SK-N-MC (cell line): Measurements from ENCODE around the gene CDK5R2.
A peak's percentile ranks its signal among the peaks of the same experiment; 100 is the strongest.
"Not testable (repeated sequence)": the region's sequence is repeated elsewhere in the genome, so short reads cannot be mapped to it uniquely, and the experiment has no call there.

Experiments used
- DNase-seq: peaks from one replicate; pipeline ENCODE4 v3.0.0-alpha.2; 2011; ENCODE audit warnings: low read depth, low spot score
- H3K27ac ChIP-seq: fragments of 200-600 bp; sonication (generic); 2 replicates; pipeline ENCODE4 v1.5.1; 2016; ENCODE audit warnings: mixed run types
- H3K36me3 ChIP-seq: fragments of 200-600 bp; sonication (generic); 2 replicates; pipeline ENCODE4 v1.6.1; 2017; ENCODE audit warnings: antibody characterized with exemption, low read length, mixed read lengths; ENCODE audit not compliant: insufficient read depth
- H3K4me3 ChIP-seq: fragments of 200-600 bp; sonication (generic); 2 replicates; pipeline ENCODE4 v1.5.1; 2016
- H3K9ac ChIP-seq: fragments of 200-600 bp; sonication (generic); 2 replicates; pipeline ENCODE4 v1.8.0; 2017; ENCODE audit warnings: mixed run types, mixed read lengths; ENCODE audit not compliant: insufficient read length
- H3K9me3 ChIP-seq: fragments of 200-600 bp; sonication (generic); 2 replicates; pipeline ENCODE4 v1.6.1; 2017; ENCODE audit warnings: low read depth, mild to moderate bottlenecking, antibody characterized with exemption, low read length, moderate library complexity, mixed read lengths
- EZH2 ChIP-seq: fragments of 200-600 bp; sonication (generic); IDR thresholded peaks from one replicate; pipeline ENCODE4 v1.6.1; 2017; ENCODE audit warnings: antibody characterized with exemption
- FOXP2 ChIP-seq: optimal IDR thresholded peaks from 2 replicates; pipeline ENCODE3; 2011; ENCODE audit warnings: mild to moderate bottlenecking, moderate library complexity; ENCODE audit not compliant: insufficient read depth; ENCODE audit errors: extremely low read length, control extremely low read depth
- POLR2AphosphoS5 ChIP-seq: IDR thresholded peaks from 2 replicates; pipeline ENCODE4 v1.6.1; 2012; ENCODE audit warnings: mild to moderate bottlenecking, low read depth, low read length, borderline replicate concordance

Gene CDK5R2

DNA sequence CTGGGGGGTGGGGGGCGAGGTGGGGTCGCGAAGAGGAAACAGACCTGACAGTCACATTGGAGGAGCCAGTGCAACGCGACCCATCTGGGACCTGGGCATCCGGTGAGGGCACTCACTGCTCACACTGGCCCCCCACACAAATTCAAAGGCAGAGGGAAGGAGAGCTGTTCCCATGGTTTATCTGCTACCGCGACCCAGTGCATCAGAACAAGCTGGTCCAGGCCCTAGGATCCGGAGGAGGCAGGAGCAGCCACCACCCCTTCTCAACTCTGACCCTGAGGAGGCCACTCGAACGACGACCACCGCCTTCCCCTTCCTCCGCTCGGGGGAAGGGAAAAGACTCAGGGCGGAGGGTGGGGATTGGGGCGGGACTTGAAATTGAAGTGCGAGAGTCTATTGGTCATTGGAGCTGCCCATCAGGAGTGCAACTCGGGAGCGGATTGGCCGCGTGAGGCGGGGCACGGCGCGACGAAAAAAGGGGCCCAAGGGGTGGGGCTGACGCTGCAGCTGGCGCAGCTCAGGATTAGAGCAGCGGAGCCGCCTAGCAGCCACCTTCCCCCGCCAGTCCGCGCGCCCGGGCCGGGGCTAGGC, at the start of gene CDK5R2:
Gene CDK5R2 (plus strand): TSS at position 526 of the 591 bp plus-strand sequence. CDS start 155 bp downstream, outside the sequence.
- Histone ChIP-seq H3K4me3 (peak within 1 kb of the TSS; percentile 83), H3K36me3 (no peaks in the 10 kb centered on the region), H3K27ac (no peak within 1 kb of the TSS), H3K9me3 (no peaks in the 10 kb centered on the region), H3K9ac (no peak within 1 kb of the TSS)
- TF ChIP-seq FOXP2 (no peak), EZH2 (no peak), POLR2AphosphoS5 (peak; percentile 49)
- DNase-seq = peak; percentile 82

DNA sequence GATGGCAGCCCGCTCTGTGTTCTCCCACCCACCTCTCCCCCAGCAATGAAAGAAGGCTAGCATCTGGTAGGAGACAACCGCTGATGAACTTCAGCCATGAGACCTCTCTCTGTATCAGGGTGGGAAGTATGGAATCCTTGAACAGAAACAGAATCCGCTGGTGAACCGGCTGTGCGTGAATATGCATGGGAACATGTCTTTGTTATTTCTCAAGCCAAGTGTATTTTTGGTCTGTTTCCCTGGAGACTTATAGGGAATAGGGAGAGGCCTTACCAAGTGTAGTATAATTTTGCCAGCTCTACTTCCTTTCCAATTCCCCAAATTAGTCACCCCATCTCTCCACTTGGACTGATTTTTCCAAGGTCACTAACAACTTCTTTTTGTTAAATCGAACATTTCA, 48.7 kb upstream of the CDK5R2 start:
- Histone ChIP-seq H3K36me3 (no peaks in the 10 kb centered on the region), H3K27ac (no peak overlapping the region), H3K4me3 (no peak overlapping the region), H3K9ac (no peak overlapping the region), H3K9me3 (no peaks in the 10 kb centered on the region)
- DNase-seq = no peak
- TF ChIP-seq POLR2AphosphoS5 = no peak
- no peak for TF ChIP-seq FOXP2
- no peak for TF ChIP-seq EZH2

DNA sequence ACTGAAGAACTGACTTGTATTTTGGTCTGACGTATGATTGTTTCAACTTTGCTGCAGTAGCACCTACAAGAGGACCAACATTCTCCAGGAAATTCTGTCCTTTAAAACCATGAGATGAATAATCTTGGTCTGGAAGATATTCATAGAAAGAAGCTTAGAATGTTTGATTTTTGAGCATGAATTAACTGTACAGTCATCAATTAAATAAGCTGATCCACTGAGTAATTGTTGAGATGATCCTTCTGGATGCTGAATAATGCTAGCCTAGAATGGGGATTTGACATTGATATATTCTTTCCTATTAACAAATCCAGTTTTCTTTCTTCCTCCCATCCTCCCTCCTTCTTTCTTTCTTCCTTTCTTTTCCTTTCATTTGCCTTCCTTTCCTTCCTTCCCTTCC, 39.0 kb upstream of the CDK5R2 start:
- H3K27ac ChIP-seq = no peak overlapping the region
- H3K4me3 ChIP-seq = no peak overlapping the region
- no peaks in the 10 kb centered on the region for H3K9me3 ChIP-seq
- no peak for TF ChIP-seq POLR2AphosphoS5
- no peak for TF ChIP-seq FOXP2
- no peaks in the 10 kb centered on the region for H3K36me3 ChIP-seq
- H3K9ac ChIP-seq = no peak overlapping the region
- no peak for DNase-seq

DNA sequence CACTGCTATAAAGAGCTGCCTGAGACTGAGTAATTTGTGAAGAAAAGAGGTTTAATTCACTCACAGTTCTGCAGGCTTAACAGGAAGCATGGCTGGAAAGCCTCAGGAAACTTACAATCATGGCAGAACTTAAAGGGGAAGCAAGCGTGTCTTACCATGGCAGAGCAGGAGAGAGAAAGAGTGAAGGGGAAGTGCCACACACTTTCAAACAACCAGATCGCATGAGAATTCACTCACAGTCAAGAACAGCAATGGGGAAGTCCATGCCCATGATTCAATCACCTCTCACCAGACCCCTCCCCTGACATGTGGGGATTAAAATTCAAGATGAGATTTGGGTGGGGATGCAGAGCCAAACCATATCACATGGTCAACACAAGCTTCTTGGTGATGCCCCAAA, 34.7 kb upstream of the CDK5R2 start:
- DNase-seq = no peak
- Histone ChIP-seq H3K27ac (no peak overlapping the region), H3K9me3 (no peaks in the 10 kb centered on the region), H3K4me3 (no peak overlapping the region), H3K9ac (no peak overlapping the region), H3K36me3 (no peaks in the 10 kb centered on the region)
- TF ChIP-seq POLR2AphosphoS5 (no peak), FOXP2 (no peak), EZH2 (no peak)

DNA sequence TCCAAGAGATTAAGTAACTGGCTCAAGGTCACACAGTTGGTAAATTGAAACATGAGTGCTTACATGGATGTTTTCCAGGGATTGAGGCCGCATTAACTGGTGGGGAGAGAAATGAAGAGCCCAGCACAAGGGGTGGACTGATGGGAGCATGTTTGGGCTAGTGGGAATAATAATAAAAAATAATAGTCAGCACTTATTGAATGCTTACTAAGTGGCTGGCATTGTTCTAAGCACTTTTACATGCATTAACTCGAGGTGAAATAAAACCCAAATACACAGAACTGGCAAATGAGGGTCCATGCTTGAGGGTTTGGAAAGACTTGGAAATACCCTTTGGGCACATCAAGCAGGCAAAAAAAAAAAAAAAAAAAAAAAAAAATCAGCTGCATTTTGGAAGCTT, 34.0 kb upstream of the CDK5R2 start:
- DNase-seq = no peak
- Histone ChIP-seq H3K4me3 (no peak overlapping the region), H3K36me3 (no peaks in the 10 kb centered on the region), H3K9ac (no peak overlapping the region), H3K27ac (no peak overlapping the region), H3K9me3 (no peaks in the 10 kb centered on the region)
- TF ChIP-seq EZH2 (no peak), FOXP2 (no peak), POLR2AphosphoS5 (no peak)

DNA sequence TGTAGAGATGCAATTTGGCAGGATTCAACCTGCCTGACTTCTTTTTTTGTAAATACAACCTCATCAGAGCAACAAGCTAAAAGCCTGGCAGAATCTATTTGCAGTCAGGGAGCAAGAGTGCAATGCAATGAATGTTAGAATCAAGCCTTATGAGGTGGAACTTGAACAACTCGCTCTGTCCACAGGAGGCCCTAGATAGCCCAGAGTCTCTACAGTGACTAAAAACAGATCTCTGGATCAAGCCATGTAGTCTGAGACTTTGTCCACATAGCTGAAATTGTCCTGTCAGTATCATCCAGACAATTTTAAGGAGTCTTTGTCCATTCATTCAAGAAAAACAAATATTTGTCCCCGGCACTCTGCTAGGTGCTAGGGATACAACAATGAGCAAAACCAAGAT, 32.0 kb upstream of the CDK5R2 start:
- no peaks in the 10 kb centered on the region for H3K9me3 ChIP-seq
- H3K27ac ChIP-seq = no peak overlapping the region
- H3K9ac ChIP-seq = no peak overlapping the region
- H3K4me3 ChIP-seq = no peak overlapping the region
- no peaks in the 10 kb centered on the region for H3K36me3 ChIP-seq
- DNase-seq = no peak
- TF ChIP-seq EZH2 (no peak), FOXP2 (no peak), POLR2AphosphoS5 (no peak)

DNA sequence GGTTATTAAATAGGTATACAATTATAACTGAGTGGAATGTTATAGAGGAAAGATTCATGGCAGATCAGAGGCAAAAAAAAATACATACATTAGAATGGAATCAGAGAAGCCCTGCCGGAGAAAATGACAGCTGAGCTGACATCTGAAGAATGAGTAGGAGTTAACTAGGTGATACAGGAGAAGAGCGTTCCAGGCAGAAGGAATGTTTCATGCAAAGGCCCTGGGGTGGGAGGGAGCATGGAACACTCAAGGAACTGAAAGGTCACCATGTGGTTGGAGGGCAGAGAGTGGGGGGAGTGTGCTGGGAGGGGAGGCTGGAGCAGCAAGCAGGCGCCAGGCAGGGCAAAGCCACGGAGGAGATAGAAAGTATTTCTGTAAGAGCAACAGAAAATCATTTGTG, 31.6 kb upstream of the CDK5R2 start:
- Histone ChIP-seq H3K4me3 (no peak overlapping the region), H3K9ac (no peak overlapping the region), H3K27ac (no peak overlapping the region), H3K36me3 (no peaks in the 10 kb centered on the region), H3K9me3 (no peaks in the 10 kb centered on the region)
- no peak for TF ChIP-seq POLR2AphosphoS5
- TF ChIP-seq FOXP2 = no peak
- TF ChIP-seq EZH2 = no peak
- DNase-seq = no peak

DNA sequence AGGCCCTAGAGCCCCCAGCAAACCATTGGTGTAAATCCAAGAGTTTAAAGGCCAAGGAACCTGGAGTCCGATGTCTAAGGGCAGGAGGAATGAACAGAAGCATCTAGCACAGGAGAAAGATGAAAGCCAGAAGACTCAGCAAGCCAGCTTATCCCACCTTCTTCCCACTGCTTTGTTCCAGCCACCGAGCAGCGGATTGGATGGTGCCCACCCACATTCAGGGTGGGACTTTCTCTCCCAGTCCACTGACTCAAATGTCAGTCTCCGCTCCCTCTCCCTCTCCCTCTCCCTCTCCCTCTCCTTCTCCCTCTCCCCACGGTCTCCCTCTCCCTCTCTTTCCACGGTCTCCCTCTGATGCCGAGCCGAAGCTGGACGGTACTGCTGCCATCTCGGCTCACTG, 29.0 kb upstream of the CDK5R2 start:
- DNase-seq, H3K36me3 ChIP-seq, H3K9me3 ChIP-seq, H3K4me3 ChIP-seq, H3K9ac ChIP-seq, H3K27ac ChIP-seq: not testable (repeated sequence)

DNA sequence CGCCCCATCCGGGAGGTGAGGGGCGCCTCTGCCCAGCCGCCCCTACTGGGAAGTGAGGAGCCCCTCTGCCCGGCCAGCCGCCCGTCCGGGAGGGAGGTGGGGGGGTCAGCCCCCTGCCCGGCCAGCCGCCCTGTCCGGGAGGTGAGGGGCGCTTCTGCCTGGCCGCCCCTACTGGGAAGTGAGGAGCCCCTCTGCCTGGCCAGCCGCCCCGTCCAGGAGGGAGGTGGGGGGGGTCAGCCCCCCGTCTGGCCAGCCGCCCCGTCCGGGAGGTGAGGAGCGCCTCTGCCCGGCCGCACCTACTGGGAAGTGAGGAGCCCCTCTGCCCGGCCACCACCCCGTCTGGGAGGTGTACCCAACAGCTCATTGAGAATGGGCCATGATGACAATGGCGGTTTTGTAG, 27.7 kb upstream of the CDK5R2 start:
- not testable (repeated sequence) for H3K9me3 ChIP-seq, H3K27ac ChIP-seq, H3K4me3 ChIP-seq, H3K36me3 ChIP-seq, H3K9ac ChIP-seq, DNase-seq

DNA sequence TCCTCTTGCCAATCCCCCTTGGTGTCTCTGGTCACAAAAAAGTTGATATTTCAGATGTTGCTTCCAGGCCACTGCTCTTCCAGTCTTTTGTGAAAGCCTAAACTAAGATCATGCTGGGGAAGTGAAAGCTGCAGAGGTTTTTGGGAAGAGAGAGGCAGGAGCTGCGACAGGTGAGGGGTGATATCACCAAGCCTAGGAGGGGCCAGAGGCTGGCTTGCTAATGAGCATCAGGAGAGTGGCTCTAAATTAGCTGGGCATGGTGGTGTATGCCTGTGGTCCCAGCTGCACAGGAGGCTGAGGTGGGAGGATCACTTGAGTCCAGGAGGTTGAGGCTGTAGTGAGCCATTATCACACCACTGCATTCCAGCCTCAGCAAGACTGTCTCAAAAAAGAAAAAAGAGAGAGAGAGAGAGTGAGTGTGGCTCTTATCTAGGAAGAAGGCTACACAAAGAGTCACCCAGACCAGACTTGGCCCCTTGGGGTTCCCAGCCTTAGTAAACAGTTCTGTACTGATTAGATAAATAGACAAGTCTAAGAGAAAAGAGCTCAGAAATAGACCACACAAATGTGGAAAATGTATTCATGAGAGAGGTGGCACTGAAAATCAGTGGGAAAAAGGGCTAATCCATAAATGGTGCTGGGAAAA, 14.6 kb upstream of the CDK5R2 start:
- no peak overlapping the region for H3K27ac ChIP-seq
- no peak overlapping the region for H3K9ac ChIP-seq
- H3K9me3 ChIP-seq = no peaks in the 10 kb centered on the region
- H3K36me3 ChIP-seq = no peaks in the 10 kb centered on the region
- H3K4me3 ChIP-seq = no peak overlapping the region
- DNase-seq = no peak
- no peak for TF ChIP-seq POLR2AphosphoS5
- TF ChIP-seq FOXP2 = no peak
- TF ChIP-seq EZH2 = no peak
